G401 (cell line): ENCODE measurements around the gene MTF2. TPM values are rescaled to one million over a fixed set of nuclear protein-coding genes. Genes with fewer than 3 reads are reported as not detected.
A peak's percentile ranks its signal among the peaks of the same experiment; 100 is the strongest.

Experiments
- DNase-seq: peaks from one replicate; pipeline ENCODE4 v3.0.0-alpha.2; 2015; ENCODE audit warnings: low spot score
- in situ Hi-C: cut with HindIII; loops from 2 replicates; pipeline ENCODE4 v1.10.0; 2016; ENCODE audit warnings: low sequenced_read_pairs, mixed read lengths
- total RNA-seq: library from RNA; depleted of rRNA; stranded (reverse); fragments of >200 nt; shearing (Covaris generic); gene quantifications from 2 replicates; pipeline ENCODE4 v1.2.3, GENCODE V29; 2014

The MTF2 gene
- total RNA-seq, 1 experiment from 2014 or later = 26.1 TPM

- DNase-seq = peak; percentile 58
- in situ Hi-C loops = no loop called here
Observed at GRCh38 chr1:93080179-93080823, 1.2 kb downstream of the MTF2 start.

GRCh38 chr1:93081716-93082115 lies 2.6 kb downstream of the MTF2 start:
- in situ Hi-C loops = no loop called here
- no peak for DNase-seq

- DNase-seq = no peak
- in situ Hi-C loops = no loop called here
Observed at GRCh38 chr1:93082313-93082712, 3.2 kb downstream of the MTF2 start.

GRCh38 chr1:93083979-93084378 lies 4.9 kb downstream of the MTF2 start:
- in situ Hi-C loops = no loop called here
- no peak for DNase-seq

- DNase-seq = no peak
- in situ Hi-C loops = no loop called here
Observed at GRCh38 chr1:93087532-93087931, 8.4 kb downstream of the MTF2 start.

GRCh38 chr1:93093332-93094006 lies 14.4 kb downstream of the MTF2 start:
- DNase-seq = no peak

GRCh38 chr1:93095804-93096585 lies 16.9 kb downstream of the MTF2 start:
- no peak for DNase-seq
- in situ Hi-C loops = no loop called here

More at GRCh38 chr1:93093332-93094006, 14.4 kb downstream of the MTF2 start:
- in situ Hi-C loops = no loop called here

GRCh38 chr1:93102142-93102541 lies 23.1 kb downstream of the MTF2 start:
- in situ Hi-C loops = no loop called here
- DNase-seq = no peak

- in situ Hi-C loops = no loop called here
Observed at GRCh38 chr1:93106226-93106625, 27.1 kb downstream of the MTF2 start.

GRCh38 chr1:93107395-93107794 lies 28.3 kb downstream of the MTF2 start:
- DNase-seq = no peak
- in situ Hi-C loops = no loop called here

More at GRCh38 chr1:93106226-93106625, 27.1 kb downstream of the MTF2 start:
- DNase-seq = no peak

GRCh38 chr1:93108335-93108734 lies 29.3 kb downstream of the MTF2 start:
- in situ Hi-C loops = no loop called here
- DNase-seq = no peak

GRCh38 chr1:93109578-93109977 lies 30.5 kb downstream of the MTF2 start:
- in situ Hi-C loops = no loop called here
- DNase-seq = no peak

- DNase-seq = no peak
- in situ Hi-C loops = no loop called here
Observed at GRCh38 chr1:93111065-93111464, 32.0 kb downstream of the MTF2 start.

GRCh38 chr1:93111561-93111960 lies 32.5 kb downstream of the MTF2 start:
- in situ Hi-C loops = no loop called here

GRCh38 chr1:93113127-93113526 lies 34.0 kb downstream of the MTF2 start:
- in situ Hi-C loops = no loop called here
- DNase-seq = no peak

More at GRCh38 chr1:93111561-93111960, 32.5 kb downstream of the MTF2 start:
- DNase-seq = no peak

GRCh38 chr1:93114391-93114790 lies 35.3 kb downstream of the MTF2 start:
- in situ Hi-C loops = no loop called here

GRCh38 chr1:93120614-93121013 lies 41.5 kb downstream of the MTF2 start:
- in situ Hi-C loops = no loop called here
- no peak for DNase-seq

More at GRCh38 chr1:93114391-93114790, 35.3 kb downstream of the MTF2 start:
- DNase-seq = no peak

- in situ Hi-C loops = no loop called here
- DNase-seq = no peak
Observed at GRCh38 chr1:93123201-93123783, 44.2 kb downstream of the MTF2 start.

GRCh38 chr1:93124556-93125355 lies 45.7 kb downstream of the MTF2 start:
- in situ Hi-C loops = no loop called here
- DNase-seq = no peak
